ENCODE measurements around the gene TCN2. TPM values are rescaled to one million over a fixed set of nuclear protein-coding genes. Genes with fewer than 3 reads are reported as not detected.

The TCN2 gene
- total and polyA plus RNA-seq, 10 of the 15 experiments (the other 5 are each of a cell fraction or from before 2014, with no cell fraction given): 5.4 to 21.8 (median 11.0) TPM

DNA sequence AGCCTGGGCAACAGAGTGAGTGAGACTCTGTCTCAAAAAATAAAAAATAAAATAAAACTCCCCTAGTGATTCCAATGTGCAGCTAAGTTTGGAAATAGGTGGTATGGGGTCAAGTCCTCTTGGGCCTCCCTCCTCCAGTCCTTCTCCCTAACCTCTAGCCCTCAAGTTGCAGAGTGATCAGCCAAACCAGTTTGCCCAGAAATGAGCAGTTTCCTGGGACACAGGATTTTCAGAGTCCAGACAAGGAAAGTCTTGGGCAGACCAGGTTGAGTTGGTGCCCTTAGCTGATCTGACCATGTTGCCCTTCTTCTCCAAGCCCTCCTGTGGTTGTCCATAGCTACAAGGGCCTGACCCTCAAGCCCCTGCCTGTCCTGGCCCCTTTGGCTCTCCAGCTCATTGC, 7.9 kb downstream of the TCN2 start:
- no peaks in the 10 kb centered on the region for H3K9me3 ChIP-seq (replicated peaks; ENCODE audit: control insufficient read depth, insufficient read depth, low read length)
- H2AFZ ChIP-seq (ENCODE audit: control insufficient read depth, low read depth, low read length): no peak overlapping the region
- H3K4me1 ChIP-seq (ENCODE audit: control insufficient read depth, insufficient read depth, low read length): peaks cover 8% of the 10 kb centered on the region
- SMC1A ChIA-PET (ENCODE audit: uncharacterized antibody, unreplicated experiment): no interaction called here
- H3K4me3 ChIP-seq: no peak overlapping the region
- no peaks in the 10 kb centered on the region for H3K79me2 ChIP-seq (ENCODE audit: control insufficient read depth, insufficient read depth, low read length)
- H3K27me3 ChIP-seq (replicated peaks in 1 of 2; ENCODE audit: control insufficient read depth in 2 of 2, insufficient read depth in 2 of 2, low read length in 1 of 2): no peaks in the 10 kb centered on the region
- no peak overlapping the region for H3K9ac ChIP-seq (ENCODE audit: control insufficient read depth, insufficient read depth, low read length)
- no TSS peak for BruUV-seq (replicated peaks)
- H4K20me1 ChIP-seq (ENCODE audit: control insufficient read depth, insufficient read depth): no peaks in the 10 kb centered on the region
- ATAC-seq (no peak), DNase-seq (ENCODE audit: low read depth, low spot score) (no peak), FAIRE-seq (no peak)
- TF ChIP-seq, protein P1, sequence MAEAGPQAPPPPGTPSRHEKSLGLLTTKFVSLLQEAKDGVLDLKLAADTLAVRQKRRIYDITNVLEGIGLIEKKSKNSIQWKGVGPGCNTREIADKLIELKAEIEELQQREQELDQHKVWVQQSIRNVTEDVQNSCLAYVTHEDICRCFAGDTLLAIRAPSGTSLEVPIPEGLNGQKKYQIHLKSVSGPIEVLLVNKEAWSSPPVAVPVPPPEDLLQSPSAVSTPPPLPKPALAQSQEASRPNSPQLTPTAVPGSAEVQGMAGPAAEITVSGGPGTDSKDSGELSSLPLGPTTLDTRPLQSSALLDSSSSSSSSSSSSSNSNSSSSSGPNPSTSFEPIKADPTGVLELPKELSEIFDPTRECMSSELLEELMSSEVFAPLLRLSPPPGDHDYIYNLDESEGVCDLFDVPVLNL (IDR thresholded peaks at IDR 0.05; ENCODE audit: low read depth, low read length): no peak
- TF ChIP-seq ZNF217 (IDR thresholded peaks at IDR 0.05): no peak
- TF ChIP-seq ZNF207 (IDR thresholded peaks at IDR 0.05; ENCODE audit: borderline replicate concordance): no peak
- TF ChIP-seq FOXM1 (IDR thresholded peaks at IDR 0.05; ENCODE audit: low read depth, low read length): no peak
- TF ChIP-seq, protein P2, sequence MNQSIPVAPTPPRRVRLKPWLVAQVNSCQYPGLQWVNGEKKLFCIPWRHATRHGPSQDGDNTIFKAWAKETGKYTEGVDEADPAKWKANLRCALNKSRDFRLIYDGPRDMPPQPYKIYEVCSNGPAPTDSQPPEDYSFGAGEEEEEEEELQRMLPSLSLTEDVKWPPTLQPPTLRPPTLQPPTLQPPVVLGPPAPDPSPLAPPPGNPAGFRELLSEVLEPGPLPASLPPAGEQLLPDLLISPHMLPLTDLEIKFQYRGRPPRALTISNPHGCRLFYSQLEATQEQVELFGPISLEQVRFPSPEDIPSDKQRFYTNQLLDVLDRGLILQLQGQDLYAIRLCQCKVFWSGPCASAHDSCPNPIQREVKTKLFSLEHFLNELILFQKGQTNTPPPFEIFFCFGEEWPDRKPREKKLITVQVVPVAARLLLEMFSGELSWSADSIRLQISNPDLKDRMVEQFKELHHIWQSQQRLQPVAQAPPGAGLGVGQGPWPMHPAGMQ (IDR thresholded peaks at IDR 0.05; ENCODE audit: borderline replicate concordance): no peak
- no peak for TF ChIP-seq NFXL1 (IDR thresholded peaks at IDR 0.05; ENCODE audit: borderline replicate concordance)
- TF ChIP-seq RCOR1 (conservative IDR thresholded peaks at IDR 0.05; ENCODE audit: low read depth, low read length): no peak
- TF ChIP-seq YBX1 (IDR thresholded peaks at IDR 0.05): no peak
- TF ChIP-seq PML (IDR thresholded peaks at IDR 0.05; ENCODE audit: low read length): no peak
- no peak for TF ChIP-seq STAT3 (IDR thresholded peaks at IDR 0.05; ENCODE audit: low read depth, low read length)
- no peak for TF ChIP-seq BHLHE40 (IDR thresholded peaks at IDR 0.05; ENCODE audit: borderline replicate concordance in 1 of 2, low read depth in 2 of 2, low read length in 1 of 2)
- TF ChIP-seq NRF1 (conservative IDR thresholded peaks at IDR 0.05; ENCODE audit: low read depth, low read length): no peak
- TF ChIP-seq RB1 (IDR thresholded peaks at IDR 0.05; ENCODE audit: borderline replicate concordance): no peak
- TF ChIP-seq NFIC (IDR thresholded peaks at IDR 0.05; ENCODE audit: low read depth, low read length): no peak
- TF ChIP-seq, protein P3, sequence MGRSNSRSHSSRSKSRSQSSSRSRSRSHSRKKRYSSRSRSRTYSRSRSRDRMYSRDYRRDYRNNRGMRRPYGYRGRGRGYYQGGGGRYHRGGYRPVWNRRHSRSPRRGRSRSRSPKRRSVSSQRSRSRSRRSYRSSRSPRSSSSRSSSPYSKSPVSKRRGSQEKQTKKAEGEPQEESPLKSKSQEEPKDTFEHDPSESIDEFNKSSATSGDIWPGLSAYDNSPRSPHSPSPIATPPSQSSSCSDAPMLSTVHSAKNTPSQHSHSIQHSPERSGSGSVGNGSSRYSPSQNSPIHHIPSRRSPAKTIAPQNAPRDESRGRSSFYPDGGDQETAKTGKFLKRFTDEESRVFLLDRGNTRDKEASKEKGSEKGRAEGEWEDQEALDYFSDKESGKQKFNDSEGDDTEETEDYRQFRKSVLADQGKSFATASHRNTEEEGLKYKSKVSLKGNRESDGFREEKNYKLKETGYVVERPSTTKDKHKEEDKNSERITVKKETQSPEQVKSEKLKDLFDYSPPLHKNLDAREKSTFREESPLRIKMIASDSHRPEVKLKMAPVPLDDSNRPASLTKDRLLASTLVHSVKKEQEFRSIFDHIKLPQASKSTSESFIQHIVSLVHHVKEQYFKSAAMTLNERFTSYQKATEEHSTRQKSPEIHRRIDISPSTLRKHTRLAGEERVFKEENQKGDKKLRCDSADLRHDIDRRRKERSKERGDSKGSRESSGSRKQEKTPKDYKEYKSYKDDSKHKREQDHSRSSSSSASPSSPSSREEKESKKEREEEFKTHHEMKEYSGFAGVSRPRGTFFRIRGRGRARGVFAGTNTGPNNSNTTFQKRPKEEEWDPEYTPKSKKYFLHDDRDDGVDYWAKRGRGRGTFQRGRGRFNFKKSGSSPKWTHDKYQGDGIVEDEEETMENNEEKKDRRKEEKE (IDR thresholded peaks at IDR 0.05): no peak
- TF ChIP-seq, protein P4, sequence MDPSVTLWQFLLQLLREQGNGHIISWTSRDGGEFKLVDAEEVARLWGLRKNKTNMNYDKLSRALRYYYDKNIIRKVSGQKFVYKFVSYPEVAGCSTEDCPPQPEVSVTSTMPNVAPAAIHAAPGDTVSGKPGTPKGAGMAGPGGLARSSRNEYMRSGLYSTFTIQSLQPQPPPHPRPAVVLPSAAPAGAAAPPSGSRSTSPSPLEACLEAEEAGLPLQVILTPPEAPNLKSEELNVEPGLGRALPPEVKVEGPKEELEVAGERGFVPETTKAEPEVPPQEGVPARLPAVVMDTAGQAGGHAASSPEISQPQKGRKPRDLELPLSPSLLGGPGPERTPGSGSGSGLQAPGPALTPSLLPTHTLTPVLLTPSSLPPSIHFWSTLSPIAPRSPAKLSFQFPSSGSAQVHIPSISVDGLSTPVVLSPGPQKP (IDR thresholded peaks at IDR 0.05; ENCODE audit: low read depth, low read length): no peak
- TF ChIP-seq TBL1XR1 (IDR thresholded peaks at IDR 0.05; ENCODE audit: low read depth, low read length): no peak
- TF ChIP-seq EED (IDR thresholded peaks at IDR 0.05; ENCODE audit: low read depth): no peak
- intact Hi-C loops (cut with micrococcal nuclease; ENCODE audit: unreplicated experiment) (no loop called here), in situ Hi-C loops (cut with MboI) (no loop called here)
- no peak overlapping the region for H3K4me2 ChIP-seq (ENCODE audit: control insufficient read depth, insufficient read depth)
- CTCF ChIA-PET: interaction anchor here (1.1 to 1.9 kb wide), 2 partner anchors 9 to 19 kb away, joined by 4 read pairs; no protein-coding TSS in a partner anchor
- H3K27ac ChIP-seq (ENCODE audit: control insufficient read depth, insufficient read depth): no peak overlapping the region
- POLR2A ChIA-PET: interaction anchor here (0.6 kb wide), 1 partner anchor 21 kb away, joined by 3 read pairs; no protein-coding TSS in a partner anchor
- no peaks in the 10 kb centered on the region for H3K36me3 ChIP-seq (ENCODE audit: control insufficient read depth in 2 of 2, insufficient read depth in 2 of 2, low read length in 1 of 2)
- RAD21 ChIA-PET (ENCODE audit: unreplicated experiment): interaction anchor here (1.1 kb wide), 1 partner anchor 140 kb away, joined by 3 read pairs; no protein-coding TSS in a partner anchor

Measured in GM12878 (cell line).